HG03196 (cell line): ENCODE results near the gene LIMD2.

Source experiments
- ATAC-seq: cut with Tn5 transposase; IDR thresholded peaks from one replicate; pipeline ENCODE4 v1.9.1; 2021; ENCODE audit not compliant: unreplicated experiment

The LIMD2 gene

GRCh38 chr17:63685041-63685440 is 14.9 kb downstream of the LIMD2 start:
- no peak for ATAC-seq

- no peak for ATAC-seq
Measured at GRCh38 chr17:63682981-63683380, 16.9 kb downstream of the LIMD2 start.

- ATAC-seq = no peak
Measured at GRCh38 chr17:63682441-63682840, 17.5 kb downstream of the LIMD2 start.

GRCh38 chr17:63681530-63681929 is 18.4 kb downstream of the LIMD2 start:
- no peak for ATAC-seq

GRCh38 chr17:63680700-63681099 is 19.2 kb downstream of the LIMD2 start:
- no peak for ATAC-seq

- no peak for ATAC-seq
Measured at GRCh38 chr17:63679214-63679613, 20.7 kb downstream of the LIMD2 start.

- ATAC-seq = no peak
Measured at GRCh38 chr17:63676584-63676983, 23.3 kb downstream of the LIMD2 start.

GRCh38 chr17:63675607-63676546 is 24.0 kb downstream of the LIMD2 start:
- ATAC-seq = no peak

- ATAC-seq = no peak
Measured at GRCh38 chr17:63675231-63675606, 24.7 kb downstream of the LIMD2 start.

- no peak for ATAC-seq
Measured at GRCh38 chr17:63672856-63673255, 27.1 kb downstream of the LIMD2 start.

GRCh38 chr17:63665527-63666214 is 34.3 kb downstream of the LIMD2 start:
- no peak for ATAC-seq

- ATAC-seq = no peak
Measured at GRCh38 chr17:63659850-63660249, 40.1 kb downstream of the LIMD2 start.

- no peak for ATAC-seq
Measured at GRCh38 chr17:63658366-63658765, 41.6 kb downstream of the LIMD2 start.

- ATAC-seq = no peak
Measured at GRCh38 chr17:63657786-63658185, 42.1 kb downstream of the LIMD2 start.

- no peak for ATAC-seq
Measured at GRCh38 chr17:63653050-63653449, 46.9 kb downstream of the LIMD2 start.

GRCh38 chr17:63652106-63652505 is 47.8 kb downstream of the LIMD2 start:
- no peak for ATAC-seq

GRCh38 chr17:63649813-63650212 is 50.1 kb downstream of the LIMD2 start:
- no peak for ATAC-seq

GRCh38 chr17:63647936-63648335 is 52.0 kb downstream of the LIMD2 start:
- no peak for ATAC-seq

- no peak for ATAC-seq
Measured at GRCh38 chr17:63647065-63647725, 52.7 kb downstream of the LIMD2 start.

- ATAC-seq = peak; percentile 77
Measured at GRCh38 chr17:63646488-63646806, 53.5 kb downstream of the LIMD2 start.
